Lower leg skin (tissue), 3 donors: ENCODE results near the gene TMA7.

Experiments used
- CTCF ChIP-seq, 3 donors: fragments of 450-650 bp; IDR thresholded peaks; one replicate each; pipeline ENCODE4 v1.5.1; 2016; ENCODE audit warnings: antibody characterized with exemption in 3 of 3, mild to moderate bottlenecking in 3 of 3, moderate library complexity in 2 of 3
- POLR2A ChIP-seq, 2 donors: fragments of 450-650 bp; IDR thresholded peaks; one replicate each; pipeline ENCODE4 v1.6.1; 2016 to 2017; ENCODE audit warnings: antibody characterized with exemption in 2 of 2, mild to moderate bottlenecking in 1 of 2, moderate library complexity in 1 of 2

- TF ChIP-seq CTCF (IDR thresholded peaks at IDR 0.05) (no peak), POLR2A (IDR thresholded peaks at IDR 0.05) (no peak)
Observed at GRCh38 chr3:48402281-48402732, 37.8 kb upstream of the TMA7 start.
